CD14-positive monocyte (primary cell): ENCODE data around the gene TMEM232. TPM values are rescaled to one million over a fixed set of nuclear protein-coding genes. Genes with fewer than 3 reads are reported as not detected.

Experiments used
- DNase-seq, 3 donors: peaks; one replicate each; pipeline ENCODE4 v3.0.0-alpha.2; 2011 to 2022
- H2AFZ ChIP-seq: 2 replicates; pipeline ENCODE4 v1.6.0; 2012; ENCODE audit warnings: mild to moderate bottlenecking, low read depth, low read length, inconsistent platforms; ENCODE audit not compliant: insufficient read depth, poor library complexity, severe bottlenecking
- H3K27ac ChIP-seq, 2 donors: 1 replicate in 1 of 2; 2 replicates in 1 of 2; pipeline ENCODE4 v1.5.1; 2012 to 2013; ENCODE audit warnings: low read length in 2 of 2, control low read depth in 1 of 2, inconsistent platforms in 1 of 2, low read depth in 1 of 2, mild to moderate bottlenecking in 1 of 2
- H3K27me3 ChIP-seq, 2 donors: one replicate each; pipeline versions ENCODE4 v1.6.0 to v1.6.1; 2011 to 2013; ENCODE audit warnings: low read length in 2 of 2; ENCODE audit not compliant: control insufficient read depth in 2 of 2, insufficient read depth in 2 of 2
- H3K36me3 ChIP-seq, 2 donors: replicated peaks in 1 of 2; 1 replicate in 1 of 2; 2 replicates in 1 of 2; pipeline versions ENCODE4 v1.5.1 to v1.6.1; 2012 to 2013; ENCODE audit warnings: low read length in 2 of 2, control low read depth in 1 of 2, inconsistent platforms in 1 of 2, mild to moderate bottlenecking in 1 of 2; ENCODE audit not compliant: insufficient read depth in 2 of 2, control insufficient read depth in 1 of 2
- H3K4me1 ChIP-seq, 2 donors: 1 replicate in 1 of 2; 2 replicates in 1 of 2; pipeline versions ENCODE4 v1.5.1 to v1.6.1; 2012 to 2013; ENCODE audit warnings: low read length in 2 of 2, control low read depth in 1 of 2, inconsistent platforms in 1 of 2, mild to moderate bottlenecking in 1 of 2, moderate library complexity in 1 of 2; ENCODE audit not compliant: insufficient read depth in 2 of 2, control insufficient read depth in 1 of 2
- H3K4me2 ChIP-seq: replicated peaks from 2 replicates; pipeline ENCODE3; 2012; ENCODE audit warnings: low read length, moderate library complexity, mild to moderate bottlenecking; ENCODE audit not compliant: poor library complexity, severe bottlenecking; ENCODE audit errors: extremely low read depth
- H3K4me3 ChIP-seq, 3 experiments: fragments of 200-600 bp in 1 of 3; sonication (generic) in 1 of 3; replicated peaks in 1 of 3; 1 replicate in 2 of 3; 2 replicates in 1 of 3; pipeline ENCODE4 v1.5.1; 2011 to 2013; ENCODE audit warnings: low read length in 3 of 3, mild to moderate bottlenecking in 3 of 3, control low read depth in 2 of 3, low read depth in 2 of 3, inconsistent platforms in 1 of 3, moderate library complexity in 1 of 3
- H3K79me2 ChIP-seq: 2 replicates; pipeline ENCODE4 v1.6.0; 2012; ENCODE audit warnings: mild to moderate bottlenecking, control low read depth, inconsistent platforms, low read length, moderate library complexity; ENCODE audit not compliant: insufficient read depth
- H3K9ac ChIP-seq: 2 replicates; pipeline ENCODE4 v1.6.0; 2017; ENCODE audit warnings: low read length, mild to moderate bottlenecking; ENCODE audit not compliant: insufficient read depth, poor library complexity, severe bottlenecking
- H3K9me3 ChIP-seq, 2 donors: replicated peaks in 1 of 2; 1 replicate in 1 of 2; 2 replicates in 1 of 2; pipeline versions ENCODE4 v1.5.1 to v1.6.1; 2012 to 2013; ENCODE audit warnings: low read length in 2 of 2, control low read depth in 1 of 2; ENCODE audit not compliant: control insufficient read depth in 1 of 2, insufficient read depth in 1 of 2
- H4K20me1 ChIP-seq: 2 replicates; pipeline ENCODE4 v1.6.0; 2012; ENCODE audit warnings: mild to moderate bottlenecking, low read length, control low read depth, moderate library complexity; ENCODE audit not compliant: insufficient read depth
- H3K27ac Mint-ChIP-seq, 7 donors: one replicate each; pipeline ENCODE4 v1.8.0; 2020; ENCODE audit warnings: mild to moderate bottlenecking in 7 of 7, mixed read lengths in 7 of 7, moderate library complexity in 6 of 7, inconsistent platforms in 2 of 7
- H3K27me3 Mint-ChIP-seq, 3 donors: one replicate each; pipeline ENCODE4 v1.8.0; 2021 to 2022; ENCODE audit warnings: low read depth in 3 of 3, mild to moderate bottlenecking in 3 of 3, mixed read lengths in 3 of 3, moderate library complexity in 3 of 3, inconsistent platforms in 1 of 3
- H3K36me3 Mint-ChIP-seq, 2 donors: one replicate each; pipeline ENCODE4 v1.8.0; 2020; ENCODE audit warnings: mixed read lengths in 2 of 2, inconsistent platforms in 1 of 2, mild to moderate bottlenecking in 1 of 2
- H3K4me1 Mint-ChIP-seq: one replicate; pipeline ENCODE4 v1.8.0; 2020; ENCODE audit warnings: mild to moderate bottlenecking, mixed read lengths
- H3K4me3 Mint-ChIP-seq, 2 donors: one replicate each; pipeline ENCODE4 v1.8.0; 2020; ENCODE audit warnings: mild to moderate bottlenecking in 2 of 2, mixed read lengths in 2 of 2, moderate library complexity in 1 of 2
- H3K9me3 Mint-ChIP-seq, 7 donors: one replicate each; pipeline ENCODE4 v1.8.0; 2020 to 2022; ENCODE audit warnings: mixed read lengths in 7 of 7, mild to moderate bottlenecking in 6 of 7, moderate library complexity in 6 of 7, inconsistent platforms in 2 of 7
- WGBS: methylation state at CpG from one replicate; pipeline ENCODE4 v1.1.5; 2013; ENCODE audit warnings: missing lambda C conversion rate; ENCODE audit not compliant: insufficient coverage; 5-methylcytosine and 5-hydroxymethylcytosine counted together
- intact Hi-C, 2 donors: fragments of 100-400 bp; cut with micrococcal nuclease; formaldehyde crosslinking; loops; one replicate each; pipeline versions ENCODE4 v1.15.0 to v1.15.1; 2023
- polyA plus RNA-seq, 3 donors: library from polyadenylated mRNA; depleted of rRNA in 1 of 3; unstranded in 2 of 3; stranded (reverse) in 1 of 3; fragments of 300-500 nt in 2 of 3; fragments of >200 nt in 1 of 3; fragmentation: Illumina TruSeq in 2 of 3; gene quantifications; 1 replicate in 2 of 3; 2 replicates in 1 of 3; pipeline ENCODE4 v1.2.3, GENCODE V29; 2012 to 2021
- TF ChIP-seq, protein P1 (sequence below): fragments of 200-600 bp; IDR thresholded peaks from one replicate; pipeline ENCODE4 v1.8.0; 2022; ENCODE audit warnings: antibody characterized with exemption, mild to moderate bottlenecking

TMEM232 gene
- polyA plus RNA-seq, 3 donors: 0.04 to 1.4 (median 0.59) TPM

DNA sequence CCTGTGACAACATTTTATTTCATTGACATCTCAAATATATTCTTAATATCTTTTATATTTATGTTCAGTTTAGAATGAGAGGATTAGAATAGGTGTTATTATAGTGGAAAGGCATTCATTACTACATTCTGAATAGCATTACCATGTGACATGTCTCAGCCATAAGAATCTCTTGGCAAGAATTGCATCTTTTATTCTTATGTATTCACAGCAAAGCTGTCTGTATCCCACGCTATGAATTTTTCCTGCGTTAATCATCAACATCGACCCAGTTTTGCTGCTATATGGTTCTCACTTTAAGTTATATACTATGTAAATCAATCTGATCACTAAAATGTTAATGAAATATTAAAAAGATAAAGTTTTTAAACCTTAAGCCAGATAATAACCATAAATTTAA lies 248.6 kb downstream of the TMEM232 start:
- H3K4me3 ChIP-seq: no peak overlapping the region
- no peak for DNase-seq
- no peaks in the 10 kb centered on the region for H3K9me3 ChIP-seq
- no CpG with 5 or more reads among the region's 3 CpGs for WGBS
- Mint-ChIP-seq H3K9me3 (peaks cover 0 to 3% (median 1%) of the 10 kb centered on the region in 7 donors), H3K4me3 (no peak overlapping the region), H3K27me3 (no peaks in the 10 kb centered on the region), H3K4me1 (no peaks in the 10 kb centered on the region), H3K36me3 (no peaks in the 10 kb centered on the region), H3K27ac (no peak overlapping the region)
- no peaks in the 10 kb centered on the region for H3K36me3 ChIP-seq
- H3K27me3 ChIP-seq: no peaks in the 10 kb centered on the region
- TF ChIP-seq, protein P1, sequence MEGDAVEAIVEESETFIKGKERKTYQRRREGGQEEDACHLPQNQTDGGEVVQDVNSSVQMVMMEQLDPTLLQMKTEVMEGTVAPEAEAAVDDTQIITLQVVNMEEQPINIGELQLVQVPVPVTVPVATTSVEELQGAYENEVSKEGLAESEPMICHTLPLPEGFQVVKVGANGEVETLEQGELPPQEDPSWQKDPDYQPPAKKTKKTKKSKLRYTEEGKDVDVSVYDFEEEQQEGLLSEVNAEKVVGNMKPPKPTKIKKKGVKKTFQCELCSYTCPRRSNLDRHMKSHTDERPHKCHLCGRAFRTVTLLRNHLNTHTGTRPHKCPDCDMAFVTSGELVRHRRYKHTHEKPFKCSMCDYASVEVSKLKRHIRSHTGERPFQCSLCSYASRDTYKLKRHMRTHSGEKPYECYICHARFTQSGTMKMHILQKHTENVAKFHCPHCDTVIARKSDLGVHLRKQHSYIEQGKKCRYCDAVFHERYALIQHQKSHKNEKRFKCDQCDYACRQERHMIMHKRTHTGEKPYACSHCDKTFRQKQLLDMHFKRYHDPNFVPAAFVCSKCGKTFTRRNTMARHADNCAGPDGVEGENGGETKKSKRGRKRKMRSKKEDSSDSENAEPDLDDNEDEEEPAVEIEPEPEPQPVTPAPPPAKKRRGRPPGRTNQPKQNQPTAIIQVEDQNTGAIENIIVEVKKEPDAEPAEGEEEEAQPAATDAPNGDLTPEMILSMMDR: no peak
- H3K9ac ChIP-seq: no peak overlapping the region
- no peak overlapping the region for H2AFZ ChIP-seq
- intact Hi-C loops: no loop called here
- H3K79me2 ChIP-seq: no peaks in the 10 kb centered on the region
- no peak overlapping the region for H3K4me2 ChIP-seq
- H3K27ac ChIP-seq: no peak overlapping the region
- no peaks in the 10 kb centered on the region for H4K20me1 ChIP-seq
- no peaks in the 10 kb centered on the region for H3K4me1 ChIP-seq

DNA sequence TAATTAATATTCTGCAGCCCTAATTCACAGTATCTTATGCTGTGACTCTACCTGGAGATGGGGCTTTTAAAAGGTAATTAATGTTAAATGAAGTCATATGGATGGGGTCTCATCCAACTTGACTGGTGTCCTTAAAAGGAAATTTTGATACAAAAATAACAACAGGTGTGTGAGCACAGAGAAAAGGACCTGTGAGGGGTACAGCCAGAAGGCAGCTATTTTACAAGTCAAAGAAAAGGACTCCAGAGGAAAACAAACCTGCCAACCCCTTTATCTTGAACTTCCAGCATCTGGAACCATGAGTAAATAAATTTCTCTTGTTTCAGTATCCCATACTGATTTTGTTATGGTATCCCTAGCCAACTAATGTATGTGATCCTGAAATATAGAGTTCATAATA lies 250.3 kb downstream of the TMEM232 start:
- Histone ChIP-seq H3K4me2 (no peak overlapping the region), H3K79me2 (no peaks in the 10 kb centered on the region), H3K27ac (no peak overlapping the region), H3K9ac (no peak overlapping the region), H4K20me1 (no peaks in the 10 kb centered on the region), H3K27me3 (no peaks in the 10 kb centered on the region), H2AFZ (no peak overlapping the region), H3K9me3 (no peaks in the 10 kb centered on the region), H3K36me3 (no peaks in the 10 kb centered on the region), H3K4me3 (no peak overlapping the region), H3K4me1 (no peaks in the 10 kb centered on the region)
- Mint-ChIP-seq H3K4me1 (no peaks in the 10 kb centered on the region), H3K9me3 (peaks cover 0 to 4% (median 4%) of the 10 kb centered on the region in 7 donors), H3K27ac (no peak overlapping the region), H3K36me3 (no peaks in the 10 kb centered on the region), H3K4me3 (no peak overlapping the region), H3K27me3 (no peaks in the 10 kb centered on the region)
- TF ChIP-seq, protein P1: no peak
- DNase-seq: no peak
- intact Hi-C loops: no loop called here
